H1 (cell line): ENCODE data around the gene LYRM7. TPM values are rescaled to one million over a fixed set of nuclear protein-coding genes. Genes with fewer than 3 reads are reported as not detected.

ENCODE experiments used
- CTCF ChIA-PET: fragments of 300-600 bp; sonication (Branson Sonifier 250); formaldehyde crosslinking; loops from one replicate; lab custom pipeline; 2021; ENCODE audit not compliant: partially characterized antibody; lab: Charles Lee
- POLR2A ChIA-PET: fragments of 300-600 bp; sonication (Branson Sonifier 250); formaldehyde crosslinking; loops from one replicate; lab custom pipeline; 2021; ENCODE audit warnings: inconsistent platforms; ENCODE audit not compliant: partially characterized antibody; lab: Charles Lee
- DNase-seq, 2 experiments: peaks; one replicate each; pipeline versions ENCODE4 v3.0.0 to v3.0.0-alpha.2; 2010 to 2022; ENCODE audit warnings: low spot score in 2 of 2, low read depth in 1 of 2, mixed read lengths in 1 of 2
- FAIRE-seq: peaks from 2 replicates; lab custom pipeline; 2011; peaks lifted over from hg19 to GRCh38; lab: Jason Lieb, UNC
- H2AFZ ChIP-seq: 2 replicates; pipeline ENCODE4 v1.8.1; 2012; ENCODE audit warnings: low read length, inconsistent platforms
- H2AK5ac ChIP-seq: 2 replicates; pipeline ENCODE4 v1.6.1; 2013; ENCODE audit warnings: low read depth, low read length
- H2BK120ac ChIP-seq: replicated peaks from 2 replicates; pipeline ENCODE3; 2013; ENCODE audit warnings: low read depth, low read length, inconsistent platforms
- H2BK12ac ChIP-seq: 2 replicates; pipeline ENCODE4 v1.6.1; 2013; ENCODE audit warnings: low read depth, low read length
- H2BK15ac ChIP-seq: 2 replicates; pipeline ENCODE4 v1.6.1; 2013; ENCODE audit warnings: low read length
- H2BK20ac ChIP-seq: 2 replicates; pipeline ENCODE4 v1.6.1; 2013; ENCODE audit warnings: low read length
- H2BK5ac ChIP-seq: 2 replicates; pipeline ENCODE4 v1.6.1; 2013; ENCODE audit warnings: low read depth, low read length
- H3K14ac ChIP-seq: 2 replicates; pipeline ENCODE4 v1.6.1; 2013; ENCODE audit warnings: inconsistent platforms; ENCODE audit not compliant: insufficient read length
- H3K18ac ChIP-seq: 2 replicates; pipeline ENCODE4 v1.6.1; 2013; ENCODE audit warnings: low read length; ENCODE audit errors: extremely low read depth
- H3K23ac ChIP-seq: 2 replicates; pipeline ENCODE4 v1.6.1; 2013; ENCODE audit warnings: inconsistent platforms; ENCODE audit not compliant: insufficient read length
- H3K23me2 ChIP-seq: 2 replicates; pipeline ENCODE4 v1.6.1; 2013; ENCODE audit warnings: low read depth, low read length
- H3K27ac ChIP-seq: 2 replicates; pipeline ENCODE4 v1.6.1; 2011; ENCODE audit warnings: low read depth, low read length, inconsistent platforms
- H3K27me3 ChIP-seq, 4 experiments: replicated peaks in 1 of 4; 1 replicate in 1 of 4; 2 replicates in 3 of 4; pipeline versions ENCODE4 v1.6.1 to v1.8.1; 2011 to 2013; ENCODE audit warnings: low read length in 3 of 4, mild to moderate bottlenecking in 3 of 4, inconsistent platforms in 2 of 4, mixed read lengths in 2 of 4, moderate library complexity in 1 of 4; ENCODE audit not compliant: control insufficient read depth in 3 of 4, insufficient read depth in 3 of 4; ENCODE audit errors: extremely low read depth in 1 of 4
- H3K36me3 ChIP-seq, 4 experiments: 2 replicates each; pipeline versions ENCODE4 v1.6.1 to v1.8.1; 2011 to 2013; ENCODE audit warnings: mild to moderate bottlenecking in 4 of 4, low read length in 3 of 4, moderate library complexity in 2 of 4, control low read depth in 1 of 4, inconsistent platforms in 1 of 4; ENCODE audit not compliant: insufficient read depth in 4 of 4, control insufficient read depth in 2 of 4
- H3K4ac ChIP-seq: replicated peaks from 2 replicates; pipeline ENCODE3; 2013; ENCODE audit warnings: low read length, low read depth, mixed read lengths, inconsistent platforms; ENCODE audit not compliant: insufficient read length
- H3K4me1 ChIP-seq, 4 experiments: replicated peaks in 1 of 4; 1 replicate in 1 of 4; 2 replicates in 3 of 4; pipeline versions ENCODE4 v1.6.1 to v1.8.1; 2011 to 2013; ENCODE audit warnings: low read length in 3 of 4, inconsistent platforms in 2 of 4, mixed read lengths in 1 of 4; ENCODE audit not compliant: insufficient read depth in 4 of 4, control insufficient read depth in 3 of 4
- H3K4me2 ChIP-seq, 2 experiments: 2 replicates each; pipeline versions ENCODE4 v1.6.1 to v1.8.1; 2011 to 2013; ENCODE audit warnings: low read depth in 2 of 2, low read length in 2 of 2, control low read depth in 1 of 2, inconsistent platforms in 1 of 2, mild to moderate bottlenecking in 1 of 2; ENCODE audit not compliant: insufficient read depth in 1 of 2
- H3K4me3 ChIP-seq, 4 experiments: fragments of 200-600, 300-600 bp in 1 of 4; sonication (generic), shearing (Covaris generic), sonication (Bioruptor Twin) in 1 of 4; 2 replicates each; pipeline versions ENCODE4 v1.5.1 to v1.8.1; 2011 to 2016; ENCODE audit warnings: low read length in 4 of 4, low read depth in 3 of 4, control low read depth in 2 of 4, inconsistent platforms in 2 of 4, mild to moderate bottlenecking in 2 of 4, mixed read lengths in 1 of 4, moderate library complexity in 1 of 4; ENCODE audit not compliant: insufficient read depth in 2 of 4; ENCODE audit errors: extremely low read depth in 1 of 4
- H3K56ac ChIP-seq: replicated peaks from 2 replicates; pipeline ENCODE3; 2013; ENCODE audit warnings: low read depth, mild to moderate bottlenecking, mixed read lengths, low read length, inconsistent platforms; ENCODE audit not compliant: insufficient read length
- H3K79me1 ChIP-seq: 2 replicates; pipeline ENCODE4 v1.6.1; 2013; ENCODE audit warnings: low read depth, low read length, control low read depth
- H3K79me2 ChIP-seq, 2 experiments: 2 replicates each; pipeline versions ENCODE4 v1.6.1 to v1.8.1; 2012 to 2013; ENCODE audit warnings: low read length in 2 of 2, mild to moderate bottlenecking in 2 of 2, inconsistent platforms in 1 of 2; ENCODE audit not compliant: insufficient read depth in 2 of 2, control insufficient read depth in 1 of 2
- H3K9ac ChIP-seq, 4 experiments: replicated peaks in 1 of 4; 1 replicate in 1 of 4; 2 replicates in 3 of 4; pipeline versions ENCODE4 v1.6.1 to v1.8.1; 2011 to 2013; ENCODE audit warnings: low read depth in 3 of 4, low read length in 3 of 4, control low read depth in 2 of 4, mild to moderate bottlenecking in 2 of 4, moderate library complexity in 2 of 4, inconsistent platforms in 1 of 4; ENCODE audit errors: extremely low read depth in 1 of 4
- H3K9me3 ChIP-seq, 2 experiments: 2 replicates each; pipeline versions ENCODE4 v1.6.1 to v1.8.1; 2012 to 2013; ENCODE audit warnings: mild to moderate bottlenecking in 2 of 2, moderate library complexity in 2 of 2, control low read depth in 1 of 2, inconsistent platforms in 1 of 2, low read depth in 1 of 2, low read length in 1 of 2, mixed read lengths in 1 of 2; ENCODE audit not compliant: insufficient read depth in 2 of 2
- H4K20me1 ChIP-seq, 2 experiments: replicated peaks in 1 of 2; 2 replicates each; pipeline versions ENCODE3 to v1.8.1; 2011 to 2013; ENCODE audit warnings: inconsistent platforms in 2 of 2, low read length in 2 of 2, mild to moderate bottlenecking in 1 of 2; ENCODE audit not compliant: insufficient read depth in 2 of 2, control insufficient read depth in 1 of 2
- H4K5ac ChIP-seq: 2 replicates; pipeline ENCODE4 v1.6.1; 2013; ENCODE audit warnings: low read length, low read depth, mixed read lengths, inconsistent platforms; ENCODE audit not compliant: insufficient read length
- H4K8ac ChIP-seq: 2 replicates; pipeline ENCODE4 v1.8.0; 2013; ENCODE audit warnings: mild to moderate bottlenecking, moderate library complexity, low read length, inconsistent platforms; ENCODE audit not compliant: insufficient read depth; ENCODE audit errors: extremely low read depth
- H4K91ac ChIP-seq: replicated peaks from 2 replicates; pipeline ENCODE3; 2013; ENCODE audit warnings: low read length, mixed read lengths, inconsistent platforms; ENCODE audit not compliant: insufficient read length
- CBX5 ChIP-seq: fragments of 300-800, 300-1000 bp; sonication (generic); IDR thresholded peaks from 2 replicates; pipeline ENCODE4 v1.7.1; 2016; ENCODE audit warnings: antibody characterized with exemption, low read length, low read depth
- CBX8 ChIP-seq: fragments of 300-800, 300-1000 bp; sonication (generic); IDR thresholded peaks from 2 replicates; pipeline ENCODE4 v1.7.1; 2016; ENCODE audit warnings: low read depth, low read length, borderline replicate concordance
- CHD1 ChIP-seq: IDR thresholded peaks from 2 replicates; pipeline ENCODE4 v1.6.1; 2012; ENCODE audit warnings: low read depth, low read length, improper control_type of control experiment
- EP300 ChIP-seq, 2 experiments: IDR thresholded peaks; 1 replicate in 1 of 2; 2 replicates in 1 of 2; pipeline ENCODE4 v1.6.1; 2011 to 2012; ENCODE audit warnings: low read depth in 2 of 2, low read length in 2 of 2, mild to moderate bottlenecking in 2 of 2, borderline replicate concordance in 1 of 2, inconsistent platforms in 1 of 2, moderate library complexity in 1 of 2
- EZH2 ChIP-seq: fragments of 200-600 bp; sonication (generic); IDR thresholded peaks from 2 replicates; pipeline ENCODE4 v1.7.1; 2012; ENCODE audit warnings: low read depth, mild to moderate bottlenecking, moderate library complexity, low read length, inconsistent platforms; ENCODE audit not compliant: severe bottlenecking
- GTF2F1 ChIP-seq: IDR thresholded peaks from 2 replicates; pipeline ENCODE4 v1.6.1; 2012; ENCODE audit warnings: low read depth, low read length, improper control_type of control experiment, borderline replicate concordance
- JUND ChIP-seq: IDR thresholded peaks from 2 replicates; pipeline ENCODE4 v1.6.1; 2011; ENCODE audit warnings: mild to moderate bottlenecking, improper control_type of control experiment, low read length
- KDM1A ChIP-seq: fragments of 200-600, 300-600 bp; sonication (generic); IDR thresholded peaks from 2 replicates; pipeline ENCODE4 v1.7.1; 2016; ENCODE audit warnings: mild to moderate bottlenecking, low read length, borderline replicate concordance
- KDM5A ChIP-seq: fragments of 200-600 bp; IDR thresholded peaks from 2 replicates; pipeline ENCODE4 v1.7.1; 2012; ENCODE audit warnings: mild to moderate bottlenecking, low read length, inconsistent platforms, mixed read lengths
- POLR2A ChIP-seq, 2 experiments: IDR thresholded peaks; 1 replicate in 1 of 2; 2 replicates in 1 of 2; pipeline ENCODE4 v1.6.1; 2011; ENCODE audit warnings: low read depth in 2 of 2, low read length in 2 of 2, mild to moderate bottlenecking in 2 of 2; ENCODE audit errors: control extremely low read depth in 1 of 2
- POU5F1 ChIP-seq: IDR thresholded peaks from 2 replicates; pipeline ENCODE4 v1.6.1; 2011; ENCODE audit warnings: low read depth, mild to moderate bottlenecking, low read length, moderate library complexity
- RBBP5 ChIP-seq: IDR thresholded peaks from 2 replicates; pipeline ENCODE4 v1.7.1; 2012; ENCODE audit warnings: low read depth, mild to moderate bottlenecking, inconsistent platforms, low read length, moderate library complexity, borderline replicate concordance
- SUZ12 ChIP-seq: fragments of 200-600 bp; sonication (generic); IDR thresholded peaks from 2 replicates; pipeline ENCODE4 v1.6.1; 2012; ENCODE audit warnings: mild to moderate bottlenecking, inconsistent platforms, low read length, moderate library complexity, mixed read lengths
- TBP ChIP-seq: IDR thresholded peaks from 2 replicates; pipeline ENCODE4 v1.6.1; 2011; ENCODE audit warnings: low read depth, low read length, improper control_type of control experiment
- TEAD4 ChIP-seq: IDR thresholded peaks from 2 replicates; pipeline ENCODE4 v1.6.1; 2012; ENCODE audit warnings: low read depth, low read length, inconsistent platforms, mixed read lengths
- WGBS, 2 experiments: shearing (Covaris generic) in 1 of 2; methylation state at CpG; one replicate each; pipeline versions ENCODE4 v1.1.6 to v1.1.7; 2013 to 2015; ENCODE audit warnings: low lambda C conversion rate in 2 of 2, mixed read lengths in 2 of 2, inconsistent platforms in 1 of 2, low coverage in 1 of 2, missing lambda C conversion rate in 1 of 2; ENCODE audit not compliant: insufficient replicate concordance in 2 of 2, insufficient coverage in 1 of 2, insufficient read length in 1 of 2; ENCODE audit errors: extremely low coverage in 1 of 2, missing lambda C conversion rate in 1 of 2; 5-methylcytosine and 5-hydroxymethylcytosine counted together
- polyA plus RNA-seq, 7 experiments: library from polyadenylated mRNA; depleted of rRNA in 3 of 7; stranded (reverse) in 5 of 7; unstranded in 2 of 7; fragments of >200 nt in 5 of 7; fragments of 200-250 nt in 2 of 7; gene quantifications; 1 replicate in 5 of 7; 2 replicates in 1 of 7; 4 replicates in 1 of 7; pipeline versions ENCODE4 v1.2.1 to v1.2.3, GENCODE V29; 2011 to 2013; ENCODE audit warnings: missing spikeins in 2 of 7, mixed read lengths in 2 of 7
- total RNA-seq: library from RNA; stranded (reverse); fragmentation: NEBNext Ultra II Directional; extraction: Animal tissue kit (Norgen Biotek cat#: 25700); gene quantifications from 2 replicates; pipeline ENCODE4 v1.2.1, GENCODE V29; 2021

LYRM7 gene
- total and polyA plus RNA-seq, 2 of the 8 experiments (the other 6 are each of a cell fraction or from before 2014, with no cell fraction given) = 1.9 to 12.6 TPM

DNA sequence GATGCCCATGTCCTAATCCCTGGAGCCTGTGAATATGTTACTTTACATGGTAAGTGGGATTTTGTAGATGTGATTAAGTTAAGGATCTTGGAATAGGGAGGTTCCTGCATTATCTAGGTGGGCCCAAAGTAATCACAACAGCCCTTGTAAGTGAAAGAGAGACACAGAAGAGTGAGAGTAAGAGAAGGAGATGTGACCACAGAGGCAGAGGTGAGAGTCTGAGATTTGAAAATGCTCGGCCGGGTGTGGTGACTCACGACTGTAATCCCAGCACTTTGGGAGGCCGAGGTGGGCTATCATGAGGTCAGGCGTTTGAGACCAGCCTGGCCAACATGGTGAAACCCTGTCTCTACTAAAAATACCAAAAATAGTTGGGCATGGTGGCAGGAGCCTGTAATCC is 3.1 kb upstream of the LYRM7 start:
- POLR2A ChIA-PET = no interaction called here
- Histone ChIP-seq H2BK120ac (no peak overlapping the region), H3K23ac (no peak overlapping the region), H3K36me3 (peaks cover 0 to 2% (median 0%) of the 10 kb centered on the region in 4 experiments; a peak in 1 of 8 replicates), H2BK5ac (no peak overlapping the region), H4K5ac (no peak overlapping the region), H3K79me1 (no peaks in the 10 kb centered on the region; the same call in 1 of the 2 replicates), H3K56ac (no peak overlapping the region), H3K79me2 (peaks cover 0 to 21% of the 10 kb centered on the region in 2 experiments; a peak in 2 of 4 replicates), H2AFZ (no peak overlapping the region), H4K91ac (no peak overlapping the region), H3K4me2 (no peak overlapping the region), H3K27me3 (no peaks in the 10 kb centered on the region), H2AK5ac (no peak overlapping the region), H2BK15ac (no peak overlapping the region), H3K4me1 (peaks cover 0 to 2% (median under 1%) of the 10 kb centered on the region in 4 experiments; a peak in 1 of 7 replicates), H3K4ac (no peak overlapping the region), H3K9me3 (no peaks in the 10 kb centered on the region), H3K18ac (no peak overlapping the region), H2BK20ac (no peak overlapping the region), H3K4me3 (no peak overlapping the region), H4K8ac (no peak overlapping the region), H3K9ac (no peak overlapping the region), H2BK12ac (no peak overlapping the region), H4K20me1 (no peaks in the 10 kb centered on the region), H3K27ac (no peak overlapping the region), H3K23me2 (peaks cover 8% of the 10 kb centered on the region), H3K14ac (no peak overlapping the region)
- WGBS, 2 experiments = 95% methylated on average over 5 of the region's 5 CpGs; no CpG with 5 or more reads in 1 of the 2 experiments
- TF ChIP-seq GTF2F1 (no peak), POLR2A (IDR thresholded peaks at IDR 0.05; ENCODE audit: control extremely low read depth in 1 of 2, low read depth in 2 of 2, low read length in 2 of 2) (no peak), TEAD4 (no peak), TBP (no peak), KDM1A (no peak), KDM5A (no peak), CHD1 (no peak), POU5F1 (no peak), RBBP5 (no peak), SUZ12 (no peak), CBX5 (no peak), JUND (no peak), EP300 (IDR thresholded peaks at IDR 0.05; ENCODE audit: borderline replicate concordance in 1 of 2, low read depth in 2 of 2, low read length in 2 of 2) (no peak), CBX8 (no peak), EZH2 (no peak)
- DNase-seq (no peak), FAIRE-seq (no peak)
- CTCF ChIA-PET = interaction anchor here (0.5 to 2.7 kb wide), 2 partner anchors 77 to 215 kb away, joined by 4 to 8 read pairs; no protein-coding TSS in a partner anchor
